Fibroblast of mammary gland (primary cell): ENCODE measurements around the gene ASTN2.

Experiments used
- DNase-seq: peaks from one replicate; pipeline ENCODE4 v3.0.0-alpha.2; 2010; ENCODE audit warnings: low read depth
- H3K4me3 ChIP-seq: 2 replicates; pipeline ENCODE4 v1.5.1; 2011; ENCODE audit warnings: low read depth, mild to moderate bottlenecking, low read length, moderate library complexity; ENCODE audit not compliant: control insufficient read depth
- CTCF ChIP-seq: conservative IDR thresholded peaks from 2 replicates; pipeline ENCODE4 v1.5.1; 2011; ENCODE audit warnings: low read depth, low read length, inconsistent platforms; ENCODE audit not compliant: control insufficient read depth, insufficient read depth

The ASTN2 gene

GRCh38 chr9:116541402-116541801, 873.5 kb downstream of the ASTN2 start:
- no peak overlapping the region for H3K4me3 ChIP-seq
- no peak for DNase-seq
- TF ChIP-seq CTCF, result no peak

- no peak for TF ChIP-seq CTCF
- DNase-seq, result no peak
- no peak overlapping the region for H3K4me3 ChIP-seq
Observed at GRCh38 chr9:116539549-116539948, 875.3 kb downstream of the ASTN2 start.

DNA sequence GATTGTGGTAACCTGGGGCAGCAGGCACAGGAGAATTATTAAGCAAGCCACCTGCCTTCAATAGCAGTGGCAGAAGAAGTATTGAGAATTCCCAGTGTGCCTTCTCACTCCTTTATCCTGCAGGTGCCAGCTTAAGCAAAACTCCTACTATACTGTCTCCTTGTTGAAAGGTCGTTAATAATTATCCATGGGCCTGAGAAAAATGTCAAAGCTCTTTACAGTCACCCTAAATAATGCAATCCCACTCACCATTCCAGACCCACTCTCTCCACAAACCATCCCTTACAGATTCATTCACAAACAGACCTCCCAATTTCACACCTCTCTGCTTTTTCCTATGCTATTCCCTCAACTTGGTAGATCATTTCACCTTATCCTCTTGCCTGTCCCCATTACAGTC, 889.2 kb downstream of the ASTN2 start:
- DNase-seq, result no peak
- no peak overlapping the region for H3K4me3 ChIP-seq
- no peak for TF ChIP-seq CTCF

- no peak for DNase-seq
- no peak for TF ChIP-seq CTCF
- no peak overlapping the region for H3K4me3 ChIP-seq
Observed at GRCh38 chr9:116524778-116525470, 889.9 kb downstream of the ASTN2 start.

GRCh38 chr9:116520218-116520617, 894.6 kb downstream of the ASTN2 start:
- no peak for DNase-seq
- TF ChIP-seq CTCF, result no peak
- no peak overlapping the region for H3K4me3 ChIP-seq

DNA sequence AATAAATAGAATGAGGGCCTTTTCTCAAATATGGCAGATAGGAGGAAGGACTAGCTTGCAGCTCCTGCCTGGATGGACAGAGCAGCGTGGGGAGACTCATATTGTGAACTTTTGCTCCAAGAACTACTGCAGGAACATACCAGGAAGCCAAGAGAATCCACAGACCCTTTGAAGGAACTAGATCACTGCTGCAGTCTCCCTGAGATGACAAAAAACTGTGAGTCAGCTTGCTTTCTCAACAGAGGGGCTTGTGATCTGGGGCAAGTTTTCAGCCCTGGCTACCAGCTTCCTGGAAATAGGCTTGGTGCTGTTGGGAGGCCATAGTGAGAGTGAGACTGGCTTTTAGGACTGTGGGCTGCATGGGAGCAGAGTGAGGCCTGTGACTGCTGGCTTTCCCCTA, 898.4 kb downstream of the ASTN2 start:
- TF ChIP-seq CTCF, result no peak
- DNase-seq, result peak; percentile 62
- no peak overlapping the region for H3K4me3 ChIP-seq

DNA sequence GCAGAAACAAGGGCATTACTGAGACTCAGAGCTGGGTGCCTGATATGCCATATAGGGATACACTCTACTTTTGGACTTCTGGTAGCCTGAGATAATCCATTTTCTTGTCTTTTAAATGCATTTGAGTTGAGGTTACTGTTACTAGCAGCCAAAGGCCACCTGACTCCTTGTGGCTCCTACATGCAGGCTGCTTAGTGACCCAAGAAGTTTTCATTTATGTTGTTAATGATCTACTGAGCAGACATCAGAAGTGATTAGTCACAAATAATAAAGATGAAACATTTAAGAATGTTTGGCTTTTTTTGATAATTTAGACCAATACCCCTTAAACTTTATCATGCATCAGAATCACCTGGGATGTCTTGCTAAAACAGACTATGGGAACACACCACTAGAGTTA, 899.3 kb downstream of the ASTN2 start:
- H3K4me3 ChIP-seq, result no peak overlapping the region
- no peak for TF ChIP-seq CTCF
- DNase-seq, result no peak
